HFF-Myc (cell line): ENCODE measurements around the gene PARVA.

Experiments
- DNase-seq: peaks from one replicate; pipeline ENCODE4 v3.0.0-alpha.2; 2011; ENCODE audit warnings: low read depth; ENCODE audit errors: extremely low read depth
- H3K4me3 ChIP-seq: replicated peaks from 2 replicates; pipeline ENCODE4 v1.5.1; 2011; ENCODE audit warnings: low read depth, mild to moderate bottlenecking, control low read depth, low read length
- CTCF ChIP-seq: IDR thresholded peaks from 2 replicates; pipeline ENCODE4 v1.5.1; 2012; ENCODE audit warnings: mild to moderate bottlenecking, low read depth, low read length, control low read depth; ENCODE audit errors: missing control alignments

Gene PARVA

GRCh38 chr11:12536566-12536965, 159.2 kb downstream of the PARVA start:
- DNase-seq, result no peak
- TF ChIP-seq CTCF, result no peak
- no peak overlapping the region for H3K4me3 ChIP-seq

- no peak for DNase-seq
- no peak for TF ChIP-seq CTCF
- no peak overlapping the region for H3K4me3 ChIP-seq
These were observed 160.5 kb downstream of the PARVA start for GRCh38 chr11:12537778-12538401.

- no peak overlapping the region for H3K4me3 ChIP-seq
- TF ChIP-seq CTCF, result no peak
- no peak for DNase-seq
These were observed 161.6 kb downstream of the PARVA start for GRCh38 chr11:12538889-12539421.

- peak; percentile 86 for DNase-seq
- H3K4me3 ChIP-seq, result no peak overlapping the region
- TF ChIP-seq CTCF, result no peak
These were observed 162.2 kb downstream of the PARVA start for GRCh38 chr11:12539572-12539971.

GRCh38 chr11:12540075-12540680, 162.8 kb downstream of the PARVA start:
- no peak overlapping the region for H3K4me3 ChIP-seq
- no peak for TF ChIP-seq CTCF
- no peak for DNase-seq

GRCh38 chr11:12540913-12541582, 163.7 kb downstream of the PARVA start:
- TF ChIP-seq CTCF, result peak; percentile 49
- no peak overlapping the region for H3K4me3 ChIP-seq
- no peak for DNase-seq
